Measurements from ENCODE around the gene PDE10A.

The PDE10A gene

GRCh38 chr6:165662749-165663376 lies at the start of gene PDE10A:
TSS of gene PDE10A (minus strand) at chr6:165663241. CDS start at chr6:165662811, 430 bp downstream.
- peaks cover 27% of the 10 kb centered on the region for H3K4me1 ChIP-seq
- peaks cover 18% of the 10 kb centered on the region for H3K27me3 ChIP-seq (ENCODE audit: low read depth)
- in situ Hi-C loops (cut with MboI; ENCODE audit: low sequenced_read_pairs): no loop called here
- H3K9me3 ChIP-seq: no peaks in the 10 kb centered on the region
- peak; percentile 44 to 77 for DNase-seq (ENCODE audit: low spot score in 2 of 2)
- H3K36me3 ChIP-seq (replicated peaks): no peaks in the 10 kb centered on the region
- peak within 1 kb of the TSS; percentile 71 for H3K4me3 ChIP-seq

GRCh38 chr6:165708985-165709576 lies 46.0 kb upstream of the PDE10A start:
- DNase-seq (ENCODE audit: low spot score in 2 of 2): no peak
- no peaks in the 10 kb centered on the region for H3K27me3 ChIP-seq (ENCODE audit: low read depth)
- in situ Hi-C loops (cut with MboI; ENCODE audit: low sequenced_read_pairs): loop anchor here (25.0 kb wide), 1 partner anchor 403 kb away; no protein-coding TSS in a partner anchor

GRCh38 chr6:165707067-165707853 lies 44.2 kb upstream of the PDE10A start:
- H3K4me3 ChIP-seq: no peak overlapping the region
- in situ Hi-C loops (cut with MboI; ENCODE audit: low sequenced_read_pairs): loop anchor here (25.0 kb wide), 1 partner anchor 405 kb away; no protein-coding TSS in a partner anchor
- peak in 1 of 2 experiments; percentile 54 for DNase-seq (ENCODE audit: low spot score in 2 of 2)
- H3K27me3 ChIP-seq (ENCODE audit: low read depth): no peaks in the 10 kb centered on the region
- H3K4me1 ChIP-seq: peaks cover 18% of the 10 kb centered on the region
- no peaks in the 10 kb centered on the region; the same call in 1 of the 2 replicates for H3K9me3 ChIP-seq
- no peaks in the 10 kb centered on the region for H3K36me3 ChIP-seq (replicated peaks)

More at GRCh38 chr6:165708985-165709576, 46.0 kb upstream of the PDE10A start:
- Histone ChIP-seq H3K36me3 (replicated peaks) (no peaks in the 10 kb centered on the region), H3K4me1 (peaks cover 18% of the 10 kb centered on the region), H3K9me3 (no peaks in the 10 kb centered on the region; the same call in 1 of the 2 replicates), H3K4me3 (no peak overlapping the region)

- Histone ChIP-seq H3K27me3 (ENCODE audit: low read depth) (no peaks in the 10 kb centered on the region), H3K36me3 (replicated peaks) (no peaks in the 10 kb centered on the region), H3K4me3 (no peak overlapping the region), H3K4me1 (peaks cover 18% of the 10 kb centered on the region), H3K9me3 (no peaks in the 10 kb centered on the region; the same call in 1 of the 2 replicates)
- no peak for DNase-seq (ENCODE audit: low spot score in 2 of 2)
- in situ Hi-C loops (cut with MboI; ENCODE audit: low sequenced_read_pairs): loop anchor here (25.0 kb wide), 1 partner anchor 406 kb away; no protein-coding TSS in a partner anchor
These were observed 42.9 kb upstream of the PDE10A start for GRCh38 chr6:165705941-165706340.

GRCh38 chr6:165704045-165704748 lies 41.2 kb upstream of the PDE10A start:
- H3K36me3 ChIP-seq (replicated peaks): no peaks in the 10 kb centered on the region
- peak in 1 of 2 experiments; percentile 24 for DNase-seq (ENCODE audit: low spot score in 2 of 2)
- no peaks in the 10 kb centered on the region; the same call in 1 of the 2 replicates for H3K9me3 ChIP-seq
- no peak overlapping the region for H3K4me3 ChIP-seq
- in situ Hi-C loops (cut with MboI; ENCODE audit: low sequenced_read_pairs): loop anchor here (25.0 kb wide), 1 partner anchor 408 kb away; no protein-coding TSS in a partner anchor
- no peaks in the 10 kb centered on the region for H3K27me3 ChIP-seq (ENCODE audit: low read depth)
- peaks cover 16% of the 10 kb centered on the region for H3K4me1 ChIP-seq

GRCh38 chr6:165702669-165703068 lies 39.6 kb upstream of the PDE10A start:
- no peaks in the 10 kb centered on the region for H3K27me3 ChIP-seq (ENCODE audit: low read depth)
- H3K9me3 ChIP-seq: no peaks in the 10 kb centered on the region; the same call in 1 of the 2 replicates
- H3K36me3 ChIP-seq (replicated peaks): no peaks in the 10 kb centered on the region
- in situ Hi-C loops (cut with MboI; ENCODE audit: low sequenced_read_pairs): loop anchor here (25.0 kb wide), 1 partner anchor 410 kb away; no protein-coding TSS in a partner anchor
- no peak for DNase-seq (ENCODE audit: low spot score in 2 of 2)
- peaks cover 16% of the 10 kb centered on the region for H3K4me1 ChIP-seq
- H3K4me3 ChIP-seq: no peak overlapping the region

GRCh38 chr6:165701564-165702354 lies 38.7 kb upstream of the PDE10A start:
- in situ Hi-C loops (cut with MboI; ENCODE audit: low sequenced_read_pairs): loop anchor here (25.0 kb wide), 1 partner anchor 411 kb away; no protein-coding TSS in a partner anchor
- H3K4me1 ChIP-seq: peaks cover 8% of the 10 kb centered on the region
- no peak overlapping the region for H3K4me3 ChIP-seq
- no peak for DNase-seq (ENCODE audit: low spot score in 2 of 2)
- no peaks in the 10 kb centered on the region for H3K36me3 ChIP-seq (replicated peaks)
- H3K9me3 ChIP-seq: no peaks in the 10 kb centered on the region; the same call in 1 of the 2 replicates
- H3K27me3 ChIP-seq (ENCODE audit: low read depth): no peaks in the 10 kb centered on the region

- Histone ChIP-seq H3K9me3 (no peaks in the 10 kb centered on the region; the same call in 1 of the 2 replicates), H3K4me3 (no peak overlapping the region)
- in situ Hi-C loops (cut with MboI; ENCODE audit: low sequenced_read_pairs): loop anchor here (25.0 kb wide), 1 partner anchor 411 kb away; no protein-coding TSS in a partner anchor
These were observed 38.0 kb upstream of the PDE10A start for GRCh38 chr6:165701005-165701404.

GRCh38 chr6:165698868-165699267 lies 35.8 kb upstream of the PDE10A start:
- no peak for DNase-seq (ENCODE audit: low spot score in 2 of 2)
- no peaks in the 10 kb centered on the region; the same call in 1 of the 2 replicates for H3K4me1 ChIP-seq
- no peaks in the 10 kb centered on the region for H3K36me3 ChIP-seq (replicated peaks)
- no peaks in the 10 kb centered on the region for H3K9me3 ChIP-seq
- H3K4me3 ChIP-seq: no peak overlapping the region
- in situ Hi-C loops (cut with MboI; ENCODE audit: low sequenced_read_pairs): no loop called here
- H3K27me3 ChIP-seq (ENCODE audit: low read depth): no peaks in the 10 kb centered on the region

More at GRCh38 chr6:165701005-165701404, 38.0 kb upstream of the PDE10A start:
- no peaks in the 10 kb centered on the region for H3K27me3 ChIP-seq (ENCODE audit: low read depth)
- H3K4me1 ChIP-seq: peaks cover 1% of the 10 kb centered on the region
- no peaks in the 10 kb centered on the region for H3K36me3 ChIP-seq (replicated peaks)
- DNase-seq (ENCODE audit: low spot score in 2 of 2): no peak

- no peak for DNase-seq (ENCODE audit: low spot score in 2 of 2)
- Histone ChIP-seq H3K36me3 (replicated peaks) (no peaks in the 10 kb centered on the region), H3K27me3 (ENCODE audit: low read depth) (no peaks in the 10 kb centered on the region), H3K4me3 (no peak overlapping the region), H3K9me3 (no peaks in the 10 kb centered on the region), H3K4me1 (no peaks in the 10 kb centered on the region; the same call in 1 of the 2 replicates)
- in situ Hi-C loops (cut with MboI; ENCODE audit: low sequenced_read_pairs): no loop called here
These were observed 34.1 kb upstream of the PDE10A start for GRCh38 chr6:165697171-165697570.

- no peak for DNase-seq (ENCODE audit: low spot score in 2 of 2)
- no peaks in the 10 kb centered on the region; the same call in 1 of the 2 replicates for H3K4me1 ChIP-seq
- no peak overlapping the region for H3K4me3 ChIP-seq
- no peaks in the 10 kb centered on the region for H3K9me3 ChIP-seq
- H3K27me3 ChIP-seq (ENCODE audit: low read depth): no peaks in the 10 kb centered on the region
- in situ Hi-C loops (cut with MboI; ENCODE audit: low sequenced_read_pairs): no loop called here
- H3K36me3 ChIP-seq (replicated peaks): no peaks in the 10 kb centered on the region
These were observed 32.9 kb upstream of the PDE10A start for GRCh38 chr6:165695722-165696515.

GRCh38 chr6:165694296-165694695 lies 31.3 kb upstream of the PDE10A start:
- no peaks in the 10 kb centered on the region for H3K9me3 ChIP-seq
- in situ Hi-C loops (cut with MboI; ENCODE audit: low sequenced_read_pairs): no loop called here
- H3K4me1 ChIP-seq: no peaks in the 10 kb centered on the region; the same call in 1 of the 2 replicates
- H3K27me3 ChIP-seq (ENCODE audit: low read depth): no peaks in the 10 kb centered on the region
- no peak overlapping the region for H3K4me3 ChIP-seq
- H3K36me3 ChIP-seq (replicated peaks): no peaks in the 10 kb centered on the region
- DNase-seq (ENCODE audit: low spot score in 2 of 2): no peak

All from HAP-1 (cell line).